NCI-H748 (cell line): ENCODE data around the gene PRR15.
A peak's percentile ranks its signal among the peaks of the same experiment; 100 is the strongest.

Experiments
- DNase-seq: peaks from one replicate; lab custom pipeline; 2025; ENCODE audit not compliant: unreplicated experiment; lab: John Stamatoyannopoulos, UW

Gene PRR15, protein sequence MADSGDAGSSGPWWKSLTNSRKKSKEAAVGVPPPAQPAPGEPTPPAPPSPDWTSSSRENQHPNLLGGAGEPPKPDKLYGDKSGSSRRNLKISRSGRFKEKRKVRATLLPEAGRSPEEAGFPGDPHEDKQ

DNA sequence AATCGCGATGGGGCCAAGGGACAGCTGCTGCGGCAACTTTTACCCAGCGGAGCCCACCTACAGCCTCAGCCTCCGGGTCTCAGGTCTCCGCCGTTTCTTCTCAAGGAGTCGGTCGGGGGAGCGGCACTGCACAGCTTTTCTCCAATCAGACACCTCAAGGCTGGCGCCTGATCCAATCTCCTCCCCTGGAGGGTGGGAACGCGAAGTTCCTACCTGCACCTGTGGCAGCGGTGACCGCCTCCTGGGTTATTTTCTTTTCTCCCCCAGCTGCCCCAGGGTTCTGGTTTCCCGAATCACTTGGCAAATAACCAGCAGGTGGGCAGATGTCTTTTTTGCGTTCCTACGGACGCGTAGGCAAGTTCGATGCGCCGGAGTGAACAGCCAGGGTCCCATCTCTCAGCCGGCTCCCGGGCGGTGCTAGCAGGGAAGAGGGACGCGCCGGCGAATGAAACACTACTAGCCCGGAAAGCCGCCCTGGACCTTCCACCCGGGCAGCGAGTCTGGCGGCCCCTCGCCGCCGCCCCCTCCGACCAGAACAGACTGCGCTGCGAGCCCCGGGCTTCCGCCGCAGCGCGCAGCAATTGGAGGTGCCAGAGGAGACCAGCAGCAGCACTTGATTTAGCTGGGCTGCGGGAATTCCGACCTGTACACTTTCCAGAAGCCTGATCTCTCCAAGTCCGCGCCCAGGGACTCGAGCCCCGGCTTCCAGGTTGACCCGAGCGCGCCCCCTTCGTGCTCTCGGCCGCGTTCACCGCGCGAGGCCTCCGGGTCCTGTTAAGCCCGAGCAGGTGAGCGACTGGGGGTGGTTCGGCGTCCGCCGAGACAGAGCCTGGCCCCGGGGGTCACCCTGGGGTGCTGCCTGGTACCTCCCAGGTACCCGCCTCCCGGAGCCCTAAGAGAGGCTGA is at the start of gene PRR15:
TSS of gene PRR15 (plus strand) at position 246 of the 906 bp plus-strand sequence. CDS start 2,495 bp downstream, outside the sequence.
- DNase-seq = peak; percentile 90

GRCh38 chr7:29516491-29516890 is 47.1 kb upstream of the PRR15 start:
- DNase-seq = no peak

GRCh38 chr7:29518616-29519015 is 45.0 kb upstream of the PRR15 start:
- no peak for DNase-seq

- DNase-seq = no peak
These were observed 39.9 kb upstream of the PRR15 start for GRCh38 chr7:29523728-29524127.

DNA sequence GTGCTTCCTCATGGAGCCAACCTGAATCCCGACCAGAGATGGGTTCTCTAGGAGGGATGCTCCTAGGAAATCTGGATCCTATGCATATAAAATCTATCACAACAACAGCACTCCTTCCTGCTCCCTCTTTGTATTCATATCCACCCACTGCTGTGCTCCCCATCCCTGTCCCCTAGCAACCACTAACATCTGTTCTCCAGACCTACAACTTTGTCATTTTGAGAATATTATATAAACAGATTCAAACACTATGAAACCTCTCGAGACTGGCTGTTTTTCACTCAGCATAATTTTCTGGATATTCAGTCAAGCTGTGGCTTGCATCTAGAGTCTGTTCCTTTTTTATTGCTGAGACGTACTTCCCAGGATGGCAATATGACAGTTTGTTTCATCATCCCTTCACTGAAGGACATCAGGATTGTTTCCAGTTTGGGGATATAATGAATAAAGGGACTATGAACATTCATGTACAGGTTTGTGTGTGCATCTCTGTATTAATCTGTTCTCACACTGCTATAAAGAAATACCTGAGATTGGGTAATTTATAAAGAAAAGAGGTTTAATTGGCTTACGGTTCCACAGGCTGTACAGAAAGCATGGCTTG is 36.0 kb upstream of the PRR15 start:
- DNase-seq = no peak

- peak; percentile 12 for DNase-seq
These were observed 35.1 kb upstream of the PRR15 start for GRCh38 chr7:29528526-29528925.

GRCh38 chr7:29538389-29538788 is 25.2 kb upstream of the PRR15 start:
- no peak for DNase-seq

GRCh38 chr7:29539471-29539870 is 24.2 kb upstream of the PRR15 start:
- DNase-seq = no peak

DNA sequence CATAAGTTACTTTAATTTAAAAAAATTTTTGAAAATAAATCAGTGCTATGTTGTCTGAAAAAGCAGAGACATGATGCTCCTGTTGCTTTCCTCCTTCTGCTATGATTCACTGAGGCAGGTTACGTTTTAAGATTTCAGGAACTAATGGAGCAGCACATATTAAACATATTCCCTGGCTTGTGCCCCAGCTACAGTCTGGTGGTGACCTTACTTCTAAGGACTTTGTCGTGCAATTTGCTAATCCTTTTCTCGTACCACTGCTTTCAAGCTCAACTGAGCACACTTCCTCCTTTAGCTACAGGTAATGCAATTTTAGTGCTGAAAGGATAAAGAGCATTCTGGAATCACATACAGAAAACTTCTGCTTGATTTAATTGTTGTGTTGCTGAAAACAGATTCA is 16.2 kb upstream of the PRR15 start:
- DNase-seq = no peak

DNA sequence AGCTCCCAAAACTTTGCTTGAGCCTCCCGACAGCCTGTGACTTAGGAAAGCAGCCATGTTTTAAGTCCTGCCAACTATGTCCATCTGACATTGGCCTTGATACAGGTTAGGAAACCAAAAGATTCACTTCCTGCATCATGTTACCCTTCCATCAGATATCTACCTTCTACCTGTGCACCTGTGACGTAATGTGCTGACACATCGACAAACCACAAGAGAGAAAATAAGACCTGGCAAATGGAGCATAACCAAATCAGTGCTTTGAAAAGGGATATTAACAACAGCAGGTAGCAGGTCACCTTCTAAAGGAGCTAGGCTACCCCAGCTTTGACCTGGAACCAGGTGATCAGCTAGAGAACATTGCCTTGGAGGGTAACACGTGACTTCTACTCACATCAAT is 14.8 kb upstream of the PRR15 start:
- DNase-seq = no peak

GRCh38 chr7:29552392-29552791 is 11.2 kb upstream of the PRR15 start:
- DNase-seq = no peak

GRCh38 chr7:29555061-29555460 is 8.6 kb upstream of the PRR15 start:
- DNase-seq = no peak

- DNase-seq = no peak
These were observed 7.0 kb upstream of the PRR15 start for GRCh38 chr7:29556405-29557195.

DNA sequence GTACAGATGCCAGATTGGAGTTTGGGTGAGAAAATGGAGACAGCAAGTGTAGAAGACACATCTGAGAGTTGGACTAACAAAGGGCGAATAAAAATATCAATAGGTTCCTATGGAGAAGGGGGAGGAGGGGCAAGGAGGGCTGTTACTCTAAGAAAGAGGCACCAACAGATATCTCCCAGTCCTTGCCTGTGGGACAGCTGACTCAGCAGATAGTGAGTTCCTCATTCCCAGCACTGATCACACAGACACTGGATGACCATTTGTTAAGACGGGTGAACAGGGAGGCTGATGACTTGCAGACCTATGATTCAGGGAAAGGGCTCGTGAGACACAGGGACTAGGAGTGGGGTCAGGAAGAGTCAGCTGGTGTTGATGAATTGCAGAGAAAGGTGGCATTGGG is 5.7 kb upstream of the PRR15 start:
- DNase-seq = no peak

DNA sequence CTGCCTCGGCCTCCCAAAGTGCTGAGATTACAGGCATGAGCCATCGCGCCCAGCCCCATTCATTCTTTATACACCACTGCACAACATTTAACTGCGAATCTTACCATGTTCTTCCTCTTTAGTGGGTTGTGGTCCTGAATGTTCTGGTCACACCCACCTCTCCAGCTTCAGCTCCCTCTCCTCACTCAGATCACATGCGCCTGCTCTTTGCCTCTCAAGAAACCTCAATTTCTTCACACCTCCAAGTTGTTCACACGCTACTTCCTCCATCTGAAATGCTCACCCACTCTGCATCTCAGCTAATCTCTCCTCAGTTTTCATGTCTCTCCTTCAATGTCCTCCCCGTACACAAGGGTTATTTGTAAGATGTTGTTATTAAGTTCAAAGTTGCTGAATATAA is 2.4 kb upstream of the PRR15 start:
- no peak for DNase-seq

- DNase-seq = peak; percentile 20
These were observed 1.3 kb upstream of the PRR15 start for GRCh38 chr7:29562307-29562706.

- DNase-seq = peak; percentile 72
These were observed 1.0 kb downstream of the PRR15 start for GRCh38 chr7:29564496-29565223.

GRCh38 chr7:29565224-29565630 is 1.6 kb downstream of the PRR15 start:
- DNase-seq = no peak

- DNase-seq = no peak
These were observed 2.0 kb downstream of the PRR15 start for GRCh38 chr7:29565634-29565981.

DNA sequence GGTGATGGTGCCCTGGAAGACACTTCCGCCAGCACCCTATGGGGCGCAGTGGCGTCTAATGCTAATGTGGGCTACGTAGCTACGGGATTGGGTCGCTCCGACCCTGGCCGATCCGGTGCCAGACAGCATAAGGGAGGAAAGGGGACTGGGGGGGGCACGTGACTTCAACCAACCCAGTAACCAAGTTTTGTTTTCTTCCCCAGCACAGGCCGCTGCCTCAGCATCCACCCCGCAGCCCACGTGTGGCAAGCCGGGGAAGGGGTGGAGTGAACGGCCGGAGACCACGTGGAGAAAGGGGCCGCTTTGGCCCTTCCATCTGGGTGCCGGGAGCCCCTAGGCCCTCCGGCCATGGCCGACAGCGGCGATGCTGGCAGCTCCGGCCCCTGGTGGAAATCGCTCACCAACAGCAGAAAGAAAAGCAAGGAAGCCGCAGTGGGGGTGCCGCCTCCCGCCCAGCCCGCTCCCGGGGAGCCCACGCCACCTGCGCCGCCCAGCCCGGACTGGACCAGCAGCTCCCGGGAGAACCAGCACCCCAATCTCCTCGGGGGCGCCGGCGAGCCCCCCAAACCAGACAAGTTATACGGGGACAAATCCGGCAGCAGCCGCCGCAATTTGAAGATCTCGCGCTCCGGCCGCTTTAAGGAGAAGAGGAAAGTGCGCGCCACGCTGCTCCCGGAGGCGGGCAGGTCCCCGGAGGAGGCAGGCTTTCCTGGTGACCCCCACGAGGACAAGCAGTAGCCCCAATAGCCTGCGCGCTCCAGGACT is 2.5 kb downstream of the PRR15 start:
- DNase-seq = no peak
